Chondrocyte (in vitro differentiated cells): ENCODE measurements around the gene SLC9A2. TPM values are rescaled to one million over a fixed set of nuclear protein-coding genes. Genes with fewer than 3 reads are reported as not detected.

Experiments used
- DNase-seq: peaks from one replicate; pipeline ENCODE4 v3.0.0; 2021; ENCODE audit warnings: mixed read lengths, low spot score
- H3K27ac Mint-ChIP-seq: one replicate; pipeline ENCODE4 v1.8.0; 2021; ENCODE audit warnings: mild to moderate bottlenecking, moderate library complexity, mixed read lengths; ENCODE audit not compliant: unreplicated experiment
- H3K27me3 Mint-ChIP-seq: 2 replicates; pipeline ENCODE4 v1.8.0; 2021; ENCODE audit warnings: low read depth, mixed read lengths
- H3K36me3 Mint-ChIP-seq: 2 replicates; pipeline ENCODE4 v1.8.0; 2021; ENCODE audit warnings: low read depth, mixed read lengths
- H3K4me1 Mint-ChIP-seq: 2 replicates; pipeline ENCODE4 v1.8.0; 2021; ENCODE audit warnings: low read depth, mild to moderate bottlenecking, mixed read lengths
- H3K4me3 Mint-ChIP-seq: one replicate; pipeline ENCODE4 v1.8.0; 2021; ENCODE audit warnings: mild to moderate bottlenecking, moderate library complexity, mixed read lengths; ENCODE audit not compliant: unreplicated experiment
- H3K9me3 Mint-ChIP-seq: 2 replicates; pipeline ENCODE4 v1.8.0; 2021; ENCODE audit warnings: low read depth, mixed read lengths
- total RNA-seq: library from RNA; stranded (reverse); gene quantifications from 3 replicates; pipeline ENCODE4 v1.2.1, GENCODE V29; 2021
- TF ChIP-seq, protein P1 (sequence below): fragments of 200-600 bp; sonication (generic); IDR thresholded peaks from 2 replicates; pipeline ENCODE4 v1.5.0; 2021; ENCODE audit warnings: antibody characterized with exemption, mild to moderate bottlenecking, moderate library complexity

Gene SLC9A2
- total RNA-seq, 1 donor from 2014 or later, result not detected

DNA sequence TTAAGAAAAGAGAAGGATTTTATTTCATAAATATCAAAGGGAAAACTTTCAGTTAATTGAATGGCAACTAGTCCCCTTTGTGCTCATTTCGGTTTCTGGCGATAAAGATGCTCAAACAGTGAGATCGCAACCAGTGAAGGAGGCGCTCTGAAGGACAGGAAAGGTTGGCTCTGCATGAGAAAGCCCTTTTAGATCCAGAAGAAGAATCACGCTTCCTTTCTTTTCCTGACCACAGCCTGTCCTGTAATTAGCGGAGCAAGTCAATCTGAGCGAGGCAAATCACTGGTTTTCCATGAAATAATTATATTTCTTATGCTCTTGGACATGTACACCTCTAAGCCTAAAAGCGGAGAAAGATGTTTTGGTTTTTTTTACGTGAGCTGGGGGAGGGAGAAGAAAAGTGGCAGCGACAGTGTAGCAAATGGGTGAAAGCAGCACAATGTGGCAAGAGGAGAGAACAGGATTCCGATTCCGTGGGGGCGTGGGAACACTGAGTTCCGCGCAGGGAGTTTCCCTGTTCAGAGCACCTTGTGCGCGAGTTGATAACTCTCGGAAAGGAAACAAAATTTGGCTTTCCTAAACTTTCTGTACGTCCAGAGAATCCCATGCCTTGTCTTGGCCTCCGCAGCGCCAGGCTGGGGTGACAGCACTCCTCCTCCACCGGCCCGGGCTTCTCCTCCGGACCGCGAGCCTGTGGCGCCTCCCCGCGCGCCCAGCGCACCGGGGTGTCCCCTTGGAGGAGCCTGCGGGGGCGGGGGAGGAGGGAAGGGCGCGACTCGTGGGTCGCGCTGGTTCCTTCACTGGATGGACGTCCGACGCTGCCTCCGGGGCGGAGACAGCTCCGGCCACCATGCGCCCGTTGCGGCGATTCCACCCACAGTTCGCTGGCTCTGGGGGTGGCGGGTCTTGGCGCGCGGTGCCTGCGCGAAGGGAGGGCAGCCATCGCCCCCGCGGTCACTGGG is 620 bp upstream of the SLC9A2 start:
- TF ChIP-seq, protein P1, sequence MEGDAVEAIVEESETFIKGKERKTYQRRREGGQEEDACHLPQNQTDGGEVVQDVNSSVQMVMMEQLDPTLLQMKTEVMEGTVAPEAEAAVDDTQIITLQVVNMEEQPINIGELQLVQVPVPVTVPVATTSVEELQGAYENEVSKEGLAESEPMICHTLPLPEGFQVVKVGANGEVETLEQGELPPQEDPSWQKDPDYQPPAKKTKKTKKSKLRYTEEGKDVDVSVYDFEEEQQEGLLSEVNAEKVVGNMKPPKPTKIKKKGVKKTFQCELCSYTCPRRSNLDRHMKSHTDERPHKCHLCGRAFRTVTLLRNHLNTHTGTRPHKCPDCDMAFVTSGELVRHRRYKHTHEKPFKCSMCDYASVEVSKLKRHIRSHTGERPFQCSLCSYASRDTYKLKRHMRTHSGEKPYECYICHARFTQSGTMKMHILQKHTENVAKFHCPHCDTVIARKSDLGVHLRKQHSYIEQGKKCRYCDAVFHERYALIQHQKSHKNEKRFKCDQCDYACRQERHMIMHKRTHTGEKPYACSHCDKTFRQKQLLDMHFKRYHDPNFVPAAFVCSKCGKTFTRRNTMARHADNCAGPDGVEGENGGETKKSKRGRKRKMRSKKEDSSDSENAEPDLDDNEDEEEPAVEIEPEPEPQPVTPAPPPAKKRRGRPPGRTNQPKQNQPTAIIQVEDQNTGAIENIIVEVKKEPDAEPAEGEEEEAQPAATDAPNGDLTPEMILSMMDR, result no peak
- Mint-ChIP-seq H3K27ac (no peak overlapping the region), H3K9me3 (no peaks in the 10 kb centered on the region), H3K4me1 (peaks cover 12% of the 10 kb centered on the region), H3K4me3 (peak overlapping the region; percentile 63), H3K27me3 (peaks cover 73% of the 10 kb centered on the region), H3K36me3 (no peaks in the 10 kb centered on the region)
- DNase-seq, result no peak

DNA sequence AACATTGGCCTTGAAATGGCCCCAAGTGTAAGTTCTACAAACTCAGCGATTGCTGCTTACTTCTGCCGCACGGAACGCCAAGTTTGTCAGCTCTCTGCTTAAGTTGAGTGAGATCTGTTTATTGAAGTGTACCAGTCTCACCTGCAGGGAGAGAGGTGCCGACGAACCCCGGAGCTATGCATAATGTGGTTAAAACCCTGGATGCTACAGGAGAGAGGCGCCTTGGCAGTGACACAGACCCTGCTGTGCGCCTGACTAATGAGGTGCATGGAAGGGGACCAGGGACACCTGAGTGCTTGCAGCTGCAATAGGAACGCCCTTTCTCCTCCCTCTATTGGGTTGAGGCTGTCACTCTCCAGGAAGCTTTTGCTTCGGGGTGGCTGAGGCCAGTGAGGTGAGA is 979 bp downstream of the SLC9A2 start:
- DNase-seq, result no peak
- TF ChIP-seq, protein P1, result no peak
- Mint-ChIP-seq H3K27me3 (peaks cover 69% of the 10 kb centered on the region), H3K4me1 (peaks cover 12% of the 10 kb centered on the region), H3K27ac (no peak overlapping the region), H3K4me3 (peak overlapping the region; percentile 40), H3K36me3 (no peaks in the 10 kb centered on the region), H3K9me3 (no peaks in the 10 kb centered on the region)

DNA sequence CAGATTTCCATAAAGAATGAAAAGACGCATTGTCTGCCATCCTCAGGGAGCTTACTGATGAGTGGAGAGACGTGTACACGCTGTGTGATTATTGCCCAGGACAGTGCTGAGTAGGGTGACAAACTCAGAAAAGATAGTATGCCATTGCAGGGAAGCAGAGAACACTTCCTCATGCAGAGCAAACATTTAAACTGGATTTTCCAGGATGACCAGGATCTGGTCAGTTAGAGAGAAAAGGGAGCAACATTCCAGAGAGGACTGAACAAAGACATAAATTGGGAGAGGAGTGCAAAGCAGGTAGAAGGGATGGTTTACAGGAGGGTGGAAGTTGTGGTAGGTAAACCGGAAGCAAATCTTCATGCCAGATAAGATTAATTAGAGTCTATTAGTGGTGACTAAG is 2.3 kb downstream of the SLC9A2 start:
- TF ChIP-seq, protein P1, result no peak
- Mint-ChIP-seq H3K36me3 (no peaks in the 10 kb centered on the region), H3K4me3 (no peak overlapping the region), H3K4me1 (peaks cover 12% of the 10 kb centered on the region), H3K27me3 (peaks cover 67% of the 10 kb centered on the region), H3K9me3 (no peaks in the 10 kb centered on the region), H3K27ac (no peak overlapping the region)
- no peak for DNase-seq

DNA sequence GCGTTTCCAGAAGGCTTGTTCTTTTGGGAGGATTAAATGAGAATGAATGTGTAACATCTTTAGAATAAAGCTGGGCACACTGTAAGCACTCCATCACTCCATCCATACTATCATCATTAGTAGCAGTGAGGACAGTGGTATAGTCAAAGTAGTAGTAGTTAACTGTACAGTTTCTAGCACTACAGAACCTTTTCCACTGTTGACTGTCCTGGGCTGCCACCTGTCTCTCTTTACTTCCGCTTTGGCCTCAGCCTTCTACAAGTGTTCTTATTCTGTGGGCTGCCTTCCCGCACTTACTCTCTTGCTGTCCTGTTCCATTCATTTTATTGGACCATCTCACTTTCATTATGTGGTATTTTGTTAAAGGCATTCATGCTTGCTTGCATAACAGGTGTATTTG is 3.3 kb downstream of the SLC9A2 start:
- no peak overlapping the region for H3K4me3 Mint-ChIP-seq
- TF ChIP-seq, protein P1, result no peak
- peaks cover 12% of the 10 kb centered on the region for H3K4me1 Mint-ChIP-seq
- no peak for DNase-seq
- no peak overlapping the region for H3K27ac Mint-ChIP-seq
- no peaks in the 10 kb centered on the region for H3K9me3 Mint-ChIP-seq
- peaks cover 58% of the 10 kb centered on the region for H3K27me3 Mint-ChIP-seq
- no peaks in the 10 kb centered on the region for H3K36me3 Mint-ChIP-seq

DNA sequence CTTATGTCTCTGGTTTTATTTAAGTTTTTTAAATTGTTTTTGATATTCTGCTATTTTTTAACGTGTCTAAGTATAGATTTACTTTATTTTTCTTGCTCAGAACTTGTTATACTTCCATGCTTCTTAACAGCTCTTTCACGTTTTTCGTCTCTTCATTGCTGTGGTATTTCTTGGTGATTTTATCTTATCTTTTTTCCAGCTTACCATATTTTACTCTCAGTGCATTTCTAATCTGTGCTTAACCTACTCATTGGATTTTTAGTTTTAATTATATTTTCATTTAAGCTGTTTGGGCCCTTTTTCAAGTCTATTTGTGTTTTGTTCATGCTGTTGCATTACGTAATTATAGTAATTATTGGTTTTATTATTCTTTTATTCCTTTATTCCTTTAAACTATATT is 11.1 kb downstream of the SLC9A2 start:
- TF ChIP-seq, protein P1, result no peak
- Mint-ChIP-seq H3K4me1 (no peaks in the 10 kb centered on the region), H3K27me3 (peaks cover 13% of the 10 kb centered on the region), H3K4me3 (no peak overlapping the region), H3K36me3 (no peaks in the 10 kb centered on the region), H3K9me3 (no peaks in the 10 kb centered on the region), H3K27ac (no peak overlapping the region)
- DNase-seq, result no peak
